HG03196 (cell line): Measurements from ENCODE around the gene CCT8L2.
"Not testable (repeated sequence)": the region's sequence is repeated elsewhere in the genome, so short reads cannot be mapped to it uniquely, and the experiment has no call there.

Experiments
- ATAC-seq: cut with Tn5 transposase; IDR thresholded peaks from one replicate; pipeline ENCODE4 v1.9.1; 2021; ENCODE audit not compliant: unreplicated experiment

The CCT8L2 gene

DNA sequence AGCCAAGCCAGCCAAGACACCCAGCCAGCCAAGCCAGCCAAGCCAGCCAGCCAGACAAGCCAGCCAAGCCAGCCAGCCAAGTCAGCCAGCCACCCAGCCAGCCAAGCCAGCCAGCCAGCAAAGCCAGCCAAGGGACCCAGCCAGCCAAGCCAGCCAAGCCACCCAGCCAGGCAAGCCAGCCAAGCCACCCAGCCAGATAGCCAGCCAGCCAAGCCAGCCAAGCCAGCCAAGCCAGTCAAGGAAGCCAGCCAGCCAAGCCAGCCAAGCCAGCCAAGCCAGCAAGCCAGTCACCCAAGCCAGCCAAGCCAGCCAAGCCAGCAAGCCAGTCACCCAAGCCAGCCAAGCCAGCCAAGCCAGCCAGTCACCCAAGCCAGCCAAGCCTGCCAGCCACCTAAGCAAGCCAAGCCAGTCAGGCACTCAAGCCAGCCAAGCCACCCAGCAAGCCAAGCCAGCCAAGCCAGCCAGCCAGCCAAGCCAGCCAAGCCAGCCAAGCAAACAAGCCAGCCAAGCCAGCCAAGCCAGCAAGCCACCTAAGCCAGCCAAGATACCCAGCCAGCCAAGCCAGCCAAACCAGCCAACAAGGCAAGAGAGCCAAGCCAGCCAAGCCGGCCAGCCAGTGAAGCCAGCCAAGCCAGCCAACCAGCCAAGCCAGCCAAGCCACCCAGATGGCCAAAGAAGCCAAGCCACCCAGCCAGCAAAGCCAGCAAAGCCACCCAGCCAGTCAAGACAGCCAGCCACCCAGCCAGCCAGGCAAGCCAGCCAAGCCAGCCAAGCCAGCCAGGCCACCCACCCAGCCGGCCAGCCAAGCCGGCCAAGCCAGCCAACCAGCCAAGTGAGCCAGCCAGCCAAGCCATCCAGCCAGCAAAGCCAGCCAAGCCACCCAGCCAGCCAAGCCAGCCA, 33.3 kb downstream of the CCT8L2 start:
- ATAC-seq = no peak

DNA sequence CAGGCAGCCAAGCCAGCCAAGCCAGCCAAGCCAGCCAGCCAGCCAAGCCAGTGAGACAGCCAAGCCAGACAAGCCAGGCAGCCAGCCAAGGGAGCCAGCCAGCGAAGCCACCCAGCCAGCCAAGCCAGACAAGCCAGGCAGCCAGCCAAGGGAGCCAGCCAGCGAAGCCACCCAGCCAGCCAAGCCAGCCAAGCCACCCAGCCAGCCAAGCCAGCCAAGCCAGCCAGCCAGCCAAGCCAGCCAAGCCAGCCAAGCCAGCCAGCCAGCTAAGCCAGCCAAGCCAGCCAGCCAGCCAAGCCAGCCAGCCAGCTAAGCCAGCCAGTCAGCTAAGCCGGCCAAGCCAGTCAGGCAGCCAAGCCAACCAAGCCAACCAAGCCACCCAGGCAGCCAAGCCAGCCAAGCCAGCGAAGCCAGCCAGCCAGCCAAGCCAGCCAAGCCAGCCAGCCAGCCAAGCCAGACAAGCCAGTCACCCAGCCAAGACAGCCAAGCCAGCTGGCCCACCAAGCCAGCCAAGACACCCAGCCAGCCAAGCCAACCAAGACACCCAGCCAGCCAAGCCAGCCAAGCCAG, 34.1 kb downstream of the CCT8L2 start:
- not testable (repeated sequence) for ATAC-seq

DNA sequence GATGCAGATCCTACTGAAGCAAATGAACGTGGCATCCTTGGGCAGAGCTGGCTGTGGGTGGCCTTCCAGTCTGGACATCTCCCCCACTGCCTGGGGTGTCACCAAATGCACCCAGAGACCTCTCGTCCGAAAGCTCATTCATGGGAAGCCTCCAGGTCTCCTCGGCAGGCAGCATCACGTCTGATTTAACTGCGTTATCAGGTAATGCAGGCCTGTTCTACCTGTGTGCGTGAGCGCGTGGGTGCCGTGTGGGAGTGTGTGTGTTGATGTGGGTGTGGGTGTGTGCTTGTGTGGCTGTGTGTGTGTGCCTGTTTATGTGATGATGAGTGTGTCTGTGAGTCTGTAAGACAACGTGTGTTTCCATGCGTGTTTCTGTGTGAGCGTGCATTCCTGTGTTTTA, 35.1 kb downstream of the CCT8L2 start:
- ATAC-seq = not testable (repeated sequence)

DNA sequence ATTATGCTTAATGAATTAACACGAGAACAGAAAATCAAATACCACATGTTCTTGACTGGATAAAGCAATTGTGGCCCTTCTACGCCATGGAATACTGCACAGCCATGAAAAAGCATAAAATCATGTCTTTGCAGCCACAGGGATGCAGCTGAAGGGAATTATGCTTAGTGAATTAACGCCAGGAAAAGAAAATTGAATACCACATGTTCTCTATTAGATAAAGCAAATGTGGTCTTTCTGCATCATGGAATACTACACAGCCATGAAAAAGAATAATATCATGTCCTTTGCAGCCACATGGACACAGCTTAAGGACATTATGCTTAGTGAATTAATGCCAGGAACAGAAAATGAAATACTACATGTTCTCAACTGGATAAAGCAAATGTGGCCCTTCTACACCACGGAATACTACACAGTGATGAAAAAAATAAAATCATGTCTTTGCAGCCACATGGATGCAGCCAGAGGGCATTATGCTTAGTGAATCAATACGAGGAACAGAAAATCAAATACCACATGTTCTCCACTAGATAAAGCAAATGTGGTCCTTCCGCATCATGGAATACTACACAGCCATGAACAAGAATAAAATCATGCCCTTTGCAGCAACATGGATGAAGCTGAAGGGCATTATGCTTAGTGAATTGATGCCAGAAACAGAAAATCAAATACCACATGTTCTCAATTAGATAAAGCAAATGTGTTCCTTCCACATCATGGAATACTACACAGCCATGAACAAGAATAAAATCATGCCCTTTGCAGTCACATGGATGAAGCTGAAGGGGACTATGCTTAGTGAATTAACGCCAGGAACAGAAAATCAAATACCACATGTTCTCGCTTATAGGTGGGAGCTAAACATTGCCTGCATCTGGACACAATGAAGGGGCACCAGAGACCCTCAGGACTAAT, 37.3 kb downstream of the CCT8L2 start:
- not testable (repeated sequence) for ATAC-seq

DNA sequence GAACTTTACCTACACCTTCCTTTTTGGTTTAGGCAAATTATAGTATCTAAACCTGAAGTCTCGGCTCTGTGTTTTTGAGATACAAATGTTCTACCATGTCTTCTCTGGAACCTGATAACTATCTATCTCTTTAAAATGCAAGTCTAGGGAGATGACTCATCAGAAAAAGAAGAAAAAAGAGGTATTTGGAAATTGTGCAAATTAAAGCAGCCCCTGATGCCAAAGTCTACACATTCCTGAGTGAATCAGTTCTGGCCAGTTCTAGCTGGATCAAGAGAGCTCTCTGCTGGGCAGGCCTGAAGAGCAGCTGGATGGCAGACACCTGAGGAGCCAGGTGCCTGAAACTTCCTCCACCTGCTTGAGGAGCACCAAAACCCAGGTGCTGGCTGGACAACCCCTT, 49.3 kb downstream of the CCT8L2 start:
- not testable (repeated sequence) for ATAC-seq
